ENCODE measurements around the gene GAK. TPM values are rescaled to one million over a fixed set of nuclear protein-coding genes. Genes with fewer than 3 reads are reported as not detected.
"Not testable (repeated sequence)": the region's sequence is repeated elsewhere in the genome, so short reads cannot be mapped to it uniquely, and the experiment has no call there.

The GAK gene
- total RNA-seq, 4 donors from 2014 or later: 70.1 to 95.3 (median 78.1) TPM

GRCh38 chr4:947491-947971, 15.4 kb upstream of the GAK start:
- H3K9me3 ChIP-seq: no peaks in the 10 kb centered on the region
- peaks cover 0 to 12% (median 0%) of the 10 kb centered on the region in 3 donors for H3K4me1 ChIP-seq
- H3K36me3 ChIP-seq: peaks cover 0 to 43% of the 10 kb centered on the region in 2 donors
- no peak overlapping the region for H3K27ac ChIP-seq
- H3K27me3 ChIP-seq: no peaks in the 10 kb centered on the region
- H3K4me3 ChIP-seq: no peak overlapping the region
- ATAC-seq: no peak
- TF ChIP-seq POLR2A (IDR thresholded peaks at IDR 0.05) (no peak), CTCF (IDR thresholded peaks at IDR 0.05) (no peak), POLR2AphosphoS5 (IDR thresholded peaks at IDR 0.05) (no peak), EP300 (IDR thresholded peaks at IDR 0.05) (no peak)
- no CpG with 5 or more reads among the region's 19 CpGs for WGBS, 2 donors (ENCODE audit: low coverage in 1 of 2)

GRCh38 chr4:946517-947471, 14.7 kb upstream of the GAK start:
- no peak overlapping the region for H3K4me3 ChIP-seq
- peaks cover 0 to 36% of the 10 kb centered on the region in 2 donors for H3K36me3 ChIP-seq
- ATAC-seq: no peak
- no peak overlapping the region for H3K27ac ChIP-seq
- H3K27me3 ChIP-seq: no peaks in the 10 kb centered on the region
- H3K9me3 ChIP-seq: no peaks in the 10 kb centered on the region
- TF ChIP-seq POLR2A (IDR thresholded peaks at IDR 0.05) (no peak), POLR2AphosphoS5 (IDR thresholded peaks at IDR 0.05) (no peak), CTCF (IDR thresholded peaks at IDR 0.05) (no peak), EP300 (IDR thresholded peaks at IDR 0.05) (no peak)
- 67% methylated on average over 22 of the region's 62 CpGs; no CpG with 5 or more reads in 1 of the 2 donors for WGBS, 2 donors (ENCODE audit: low coverage in 1 of 2)
- peaks cover 0 to 12% (median 0%) of the 10 kb centered on the region in 3 donors for H3K4me1 ChIP-seq

DNA sequence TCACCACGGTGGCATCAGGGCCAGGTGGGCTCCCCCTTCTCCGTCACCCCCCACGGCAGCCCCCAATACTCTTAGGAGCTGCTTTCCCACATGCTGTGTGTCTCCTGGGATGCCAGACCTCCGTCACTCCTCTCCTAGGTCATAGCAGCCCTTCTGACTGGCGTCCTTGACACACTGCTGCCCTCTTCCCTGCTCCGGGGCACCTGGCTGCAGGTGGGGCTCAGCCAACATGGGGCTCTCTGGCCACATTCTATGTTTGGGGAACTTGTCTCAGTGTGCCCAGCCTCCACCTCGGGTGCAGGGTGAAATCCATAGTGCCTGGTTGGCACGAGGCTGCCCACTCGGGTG, 14.0 kb upstream of the GAK start:
- no peaks in the 10 kb centered on the region for H3K27me3 ChIP-seq
- 70 to 72% methylated on average over 4 to 5 of the region's 9 CpGs for whole genome bisulfite sequencing, 2 donors (ENCODE audit: low coverage in 1 of 2)
- TF ChIP-seq POLR2A (IDR thresholded peaks at IDR 0.05) (no peak), POLR2AphosphoS5 (IDR thresholded peaks at IDR 0.05) (no peak), EP300 (IDR thresholded peaks at IDR 0.05) (no peak)
- H3K4me1 ChIP-seq: peaks cover 0 to 12% (median 0%) of the 10 kb centered on the region in 3 donors
- peaks cover 0 to 29% of the 10 kb centered on the region in 2 donors for H3K36me3 ChIP-seq
- H3K4me3 ChIP-seq: no peak overlapping the region
- no peak overlapping the region for H3K27ac ChIP-seq
- H3K9me3 ChIP-seq: no peaks in the 10 kb centered on the region
- no peak for ATAC-seq

DNA sequence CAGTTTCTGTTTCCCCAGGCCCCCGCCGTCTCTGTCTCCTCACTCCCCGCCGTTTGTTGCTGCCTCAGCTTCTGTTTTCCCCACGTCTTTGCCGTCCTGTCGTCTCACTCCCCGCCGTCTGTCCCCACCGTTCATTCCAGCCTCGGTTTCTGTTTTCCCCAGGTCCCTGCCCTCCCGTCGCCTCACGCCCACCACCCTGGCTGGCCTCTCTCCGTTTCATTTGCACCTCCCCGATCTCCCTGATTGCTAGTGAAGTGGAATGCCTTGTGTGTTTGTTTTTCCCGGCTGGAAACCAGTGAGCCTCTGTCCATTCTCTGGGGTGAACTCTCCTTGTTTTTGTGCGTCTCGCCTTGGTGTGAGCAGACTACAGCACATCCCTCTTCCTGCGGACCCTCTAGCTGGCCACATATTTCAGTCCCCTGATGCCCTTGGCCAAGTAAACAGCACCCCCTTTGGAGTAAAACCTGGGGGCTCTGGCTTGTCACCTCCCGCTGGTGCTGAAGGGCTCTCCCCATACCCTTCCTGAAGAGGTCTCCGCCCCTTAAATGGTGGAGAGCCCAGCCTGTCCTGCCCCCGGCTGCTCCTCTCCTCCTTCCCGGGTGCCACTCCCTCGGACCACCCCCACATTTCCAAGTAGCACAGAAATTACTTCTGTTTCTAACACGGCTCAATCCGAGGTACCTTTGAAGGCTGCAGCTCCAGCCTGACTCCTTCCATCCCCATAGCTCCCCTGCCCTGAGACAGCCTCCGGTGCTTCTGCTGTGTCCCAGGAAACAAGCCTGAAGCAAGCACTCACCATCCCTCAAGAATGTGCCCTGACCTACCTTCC, 13.4 kb upstream of the GAK start:
- H3K36me3 ChIP-seq: peaks cover 0 to 24% of the 10 kb centered on the region in 2 donors
- H3K9me3 ChIP-seq: no peaks in the 10 kb centered on the region
- TF ChIP-seq CTCF (IDR thresholded peaks at IDR 0.05) (no peak), EP300 (IDR thresholded peaks at IDR 0.05) (no peak), POLR2AphosphoS5 (IDR thresholded peaks at IDR 0.05) (no peak)
- WGBS, 2 donors (ENCODE audit: low coverage in 1 of 2): 63 to 68% methylated on average over 20 to 21 of the region's 28 CpGs
- no peak for ATAC-seq
- peaks cover 0 to 12% (median 0%) of the 10 kb centered on the region in 3 donors for H3K4me1 ChIP-seq
- no peaks in the 10 kb centered on the region for H3K27me3 ChIP-seq
- no peak overlapping the region for H3K4me3 ChIP-seq
- no peak overlapping the region for H3K27ac ChIP-seq

- H3K4me3 ChIP-seq, H3K4me1 ChIP-seq, H3K27ac ChIP-seq, ATAC-seq, H3K27me3 ChIP-seq, H3K9me3 ChIP-seq: not testable (repeated sequence)
- 58 to 83% methylated on average over 2 of the region's 4 CpGs for WGBS, 2 donors (ENCODE audit: low coverage in 1 of 2)
- peaks cover 0 to 19% of the 10 kb centered on the region in 2 donors for H3K36me3 ChIP-seq
These were observed 7.4 kb upstream of the GAK start for GRCh38 chr4:939508-939907.

Data from gastroesophageal sphincter (tissue), 4 donors.